ENCODE measurements around the gene TRIML2. TPM values are rescaled to one million over a fixed set of nuclear protein-coding genes. Genes with fewer than 3 reads are reported as not detected.

TRIML2 gene
- total RNA-seq, 3 donors from 2014 or later = 0.38 TPM; not detected in 2

GRCh38 chr4:188117631-188118324 lies 8.4 kb upstream of the TRIML2 start:
- ATAC-seq (no peak), DNase-seq (no peak)
- H3K9me3 Mint-ChIP-seq = peaks cover 6% of the 10 kb centered on the region
- H3K36me3 Mint-ChIP-seq (ENCODE audit: insufficient read depth) = no peaks in the 10 kb centered on the region
- H3K27me3 Mint-ChIP-seq (ENCODE audit: low read depth) = no peaks in the 10 kb centered on the region
- no peak overlapping the region for H3K4me3 Mint-ChIP-seq
- no peaks in the 10 kb centered on the region for H3K4me1 Mint-ChIP-seq (ENCODE audit: low read depth)

- H3K9me3 Mint-ChIP-seq = peaks cover 12% of the 10 kb centered on the region
These were observed 3.8 kb upstream of the TRIML2 start for GRCh38 chr4:188113156-188113555.

GRCh38 chr4:188111955-188112354 lies 2.6 kb upstream of the TRIML2 start:
- DNase-seq (no peak), ATAC-seq (no peak)
- H3K4me1 Mint-ChIP-seq (ENCODE audit: low read depth) = no peaks in the 10 kb centered on the region
- H3K27me3 Mint-ChIP-seq (ENCODE audit: low read depth) = no peaks in the 10 kb centered on the region
- H3K36me3 Mint-ChIP-seq (ENCODE audit: insufficient read depth) = peaks cover 2% of the 10 kb centered on the region
- H3K4me3 Mint-ChIP-seq = no peak overlapping the region
- peaks cover 9% of the 10 kb centered on the region for H3K9me3 Mint-ChIP-seq

More at GRCh38 chr4:188113156-188113555, 3.8 kb upstream of the TRIML2 start:
- no peak overlapping the region for H3K4me3 Mint-ChIP-seq
- DNase-seq (no peak), ATAC-seq (no peak)
- H3K36me3 Mint-ChIP-seq (ENCODE audit: insufficient read depth) = peaks cover 2% of the 10 kb centered on the region
- no peaks in the 10 kb centered on the region for H3K4me1 Mint-ChIP-seq (ENCODE audit: low read depth)
- H3K27me3 Mint-ChIP-seq (ENCODE audit: low read depth) = no peaks in the 10 kb centered on the region

GRCh38 chr4:188110741-188111471 lies 1.5 kb upstream of the TRIML2 start:
- peaks cover 8% of the 10 kb centered on the region for H3K9me3 Mint-ChIP-seq
- no peaks in the 10 kb centered on the region for H3K27me3 Mint-ChIP-seq (ENCODE audit: low read depth)
- H3K36me3 Mint-ChIP-seq (ENCODE audit: insufficient read depth) = peaks cover 2% of the 10 kb centered on the region
- no peak for DNase-seq
- ATAC-seq = no peak
- no peaks in the 10 kb centered on the region for H3K4me1 Mint-ChIP-seq (ENCODE audit: low read depth)
- H3K4me3 Mint-ChIP-seq = no peak overlapping the region

- no peaks in the 10 kb centered on the region for H3K4me1 Mint-ChIP-seq (ENCODE audit: low read depth)
- H3K27me3 Mint-ChIP-seq (ENCODE audit: low read depth) = no peaks in the 10 kb centered on the region
- H3K4me3 Mint-ChIP-seq = no peak overlapping the region
- H3K9me3 Mint-ChIP-seq = peaks cover 8% of the 10 kb centered on the region
- peaks cover 2% of the 10 kb centered on the region for H3K36me3 Mint-ChIP-seq (ENCODE audit: insufficient read depth)
- DNase-seq (no peak), ATAC-seq (no peak)
These were observed 633 bp upstream of the TRIML2 start for GRCh38 chr4:188110036-188110435.

- ATAC-seq (no peak), DNase-seq (no peak)
- peaks cover 2% of the 10 kb centered on the region for H3K36me3 Mint-ChIP-seq (ENCODE audit: insufficient read depth)
- H3K27me3 Mint-ChIP-seq (ENCODE audit: low read depth) = no peaks in the 10 kb centered on the region
- peaks cover 14% of the 10 kb centered on the region for H3K9me3 Mint-ChIP-seq
- no peaks in the 10 kb centered on the region for H3K4me1 Mint-ChIP-seq (ENCODE audit: low read depth)
- no peak overlapping the region for H3K4me3 Mint-ChIP-seq
These were observed 1.2 kb downstream of the TRIML2 start for GRCh38 chr4:188107931-188108843.

- Mint-ChIP-seq H3K36me3 (ENCODE audit: insufficient read depth) (peaks cover 2% of the 10 kb centered on the region), H3K9me3 (peaks cover 15% of the 10 kb centered on the region), H3K4me3 (no peak overlapping the region), H3K27me3 (ENCODE audit: low read depth) (no peaks in the 10 kb centered on the region), H3K4me1 (ENCODE audit: low read depth) (no peaks in the 10 kb centered on the region)
- ATAC-seq (no peak), DNase-seq (no peak)
These were observed 2.9 kb downstream of the TRIML2 start for GRCh38 chr4:188106454-188106853.

GRCh38 chr4:188092824-188093223 lies 16.6 kb downstream of the TRIML2 start:
- Mint-ChIP-seq H3K27me3 (ENCODE audit: low read depth) (no peaks in the 10 kb centered on the region), H3K4me3 (no peak overlapping the region), H3K9me3 (peaks cover 23% of the 10 kb centered on the region), H3K36me3 (ENCODE audit: insufficient read depth) (no peaks in the 10 kb centered on the region), H3K4me1 (ENCODE audit: low read depth) (no peaks in the 10 kb centered on the region)
- DNase-seq = no peak
- no peak for ATAC-seq

GRCh38 chr4:188086858-188087257 lies 22.5 kb downstream of the TRIML2 start:
- peaks cover 35% of the 10 kb centered on the region for H3K9me3 Mint-ChIP-seq
- H3K36me3 Mint-ChIP-seq (ENCODE audit: insufficient read depth) = no peaks in the 10 kb centered on the region
- ATAC-seq (no peak), DNase-seq (no peak)
- H3K4me3 Mint-ChIP-seq = no peak overlapping the region
- H3K4me1 Mint-ChIP-seq (ENCODE audit: low read depth) = no peaks in the 10 kb centered on the region
- no peaks in the 10 kb centered on the region for H3K27me3 Mint-ChIP-seq (ENCODE audit: low read depth)

GRCh38 chr4:188082796-188083195 lies 26.6 kb downstream of the TRIML2 start:
- H3K9me3 Mint-ChIP-seq = peaks cover 23% of the 10 kb centered on the region
- H3K4me3 Mint-ChIP-seq = no peak overlapping the region
- H3K36me3 Mint-ChIP-seq (ENCODE audit: insufficient read depth) = no peaks in the 10 kb centered on the region
- H3K4me1 Mint-ChIP-seq (ENCODE audit: low read depth) = no peaks in the 10 kb centered on the region
- no peaks in the 10 kb centered on the region for H3K27me3 Mint-ChIP-seq (ENCODE audit: low read depth)
- DNase-seq = no peak
- ATAC-seq = no peak

GRCh38 chr4:188078116-188078515 lies 31.3 kb downstream of the TRIML2 start:
- H3K4me1 Mint-ChIP-seq (ENCODE audit: low read depth) = no peaks in the 10 kb centered on the region
- no peaks in the 10 kb centered on the region for H3K27me3 Mint-ChIP-seq (ENCODE audit: low read depth)
- DNase-seq (no peak), ATAC-seq (no peak)
- peaks cover 11% of the 10 kb centered on the region for H3K9me3 Mint-ChIP-seq
- no peak overlapping the region for H3K4me3 Mint-ChIP-seq
- no peaks in the 10 kb centered on the region for H3K36me3 Mint-ChIP-seq (ENCODE audit: insufficient read depth)

GRCh38 chr4:188076169-188076568 lies 33.2 kb downstream of the TRIML2 start:
- H3K4me3 Mint-ChIP-seq = no peak overlapping the region
- no peaks in the 10 kb centered on the region for H3K4me1 Mint-ChIP-seq (ENCODE audit: low read depth)
- no peaks in the 10 kb centered on the region for H3K27me3 Mint-ChIP-seq (ENCODE audit: low read depth)
- no peak for ATAC-seq
- no peaks in the 10 kb centered on the region for H3K9me3 Mint-ChIP-seq
- no peak for DNase-seq
- H3K36me3 Mint-ChIP-seq (ENCODE audit: insufficient read depth) = no peaks in the 10 kb centered on the region

GRCh38 chr4:188061083-188061482 lies 48.3 kb downstream of the TRIML2 start:
- no peak for DNase-seq
- Mint-ChIP-seq H3K4me1 (ENCODE audit: low read depth) (no peaks in the 10 kb centered on the region), H3K4me3 (no peak overlapping the region), H3K27me3 (ENCODE audit: low read depth) (no peaks in the 10 kb centered on the region), H3K36me3 (ENCODE audit: insufficient read depth) (no peaks in the 10 kb centered on the region), H3K9me3 (no peaks in the 10 kb centered on the region)
- ATAC-seq = no peak

- Mint-ChIP-seq H3K36me3 (ENCODE audit: insufficient read depth) (no peaks in the 10 kb centered on the region), H3K4me3 (no peak overlapping the region), H3K4me1 (ENCODE audit: low read depth) (no peaks in the 10 kb centered on the region), H3K27me3 (ENCODE audit: low read depth) (no peaks in the 10 kb centered on the region), H3K9me3 (peaks cover 16% of the 10 kb centered on the region)
- ATAC-seq (no peak), DNase-seq (no peak)
These were observed 56.1 kb downstream of the TRIML2 start for GRCh38 chr4:188053302-188053701.

Data from activated T-cell treated with anti-CD3 and anti-CD28 coated beads, Interleukin-2, amount 50 U/mL, for 4 hours (primary cell).